Fibroblast of skin of right quadriceps (primary cell): ENCODE measurements around the gene STAT6.

Experiments used
- DNase-seq: peaks from one replicate; pipeline ENCODE4 v3.0.0-alpha.2; 2013

The STAT6 gene

DNA sequence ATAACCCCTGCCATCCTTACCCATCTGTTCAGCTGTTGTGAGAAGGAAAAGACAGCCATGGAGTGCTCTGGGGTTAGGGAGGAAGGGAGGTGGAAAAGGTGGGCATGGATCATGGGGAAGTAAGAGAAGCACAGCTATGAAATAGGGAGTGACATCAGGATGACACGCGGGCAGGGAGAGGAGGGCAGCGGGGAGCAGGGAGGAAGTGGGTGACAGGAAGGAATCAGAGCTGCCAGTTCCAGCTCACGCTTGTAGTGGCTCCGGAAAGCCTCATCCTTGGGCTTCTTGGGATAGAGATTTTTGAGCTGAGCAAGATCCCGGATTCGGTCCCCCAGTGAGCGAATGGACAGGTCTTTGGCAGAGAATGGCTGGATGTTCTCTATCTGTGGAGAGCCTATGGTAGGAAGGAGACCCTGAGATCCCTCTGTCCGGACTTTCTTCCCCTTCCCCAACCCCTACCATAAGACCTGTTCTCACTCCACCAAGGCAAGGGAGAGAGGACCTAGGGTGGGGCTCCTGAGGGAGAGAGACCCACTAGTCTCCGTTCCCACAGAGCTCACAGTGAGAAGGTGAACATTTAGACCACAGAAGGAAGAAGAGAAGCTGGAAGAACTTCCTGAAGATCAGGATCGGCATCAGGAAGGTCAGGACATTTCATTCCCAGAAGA is 12.0 kb downstream of the STAT6 start:
- DNase-seq = no peak

DNA sequence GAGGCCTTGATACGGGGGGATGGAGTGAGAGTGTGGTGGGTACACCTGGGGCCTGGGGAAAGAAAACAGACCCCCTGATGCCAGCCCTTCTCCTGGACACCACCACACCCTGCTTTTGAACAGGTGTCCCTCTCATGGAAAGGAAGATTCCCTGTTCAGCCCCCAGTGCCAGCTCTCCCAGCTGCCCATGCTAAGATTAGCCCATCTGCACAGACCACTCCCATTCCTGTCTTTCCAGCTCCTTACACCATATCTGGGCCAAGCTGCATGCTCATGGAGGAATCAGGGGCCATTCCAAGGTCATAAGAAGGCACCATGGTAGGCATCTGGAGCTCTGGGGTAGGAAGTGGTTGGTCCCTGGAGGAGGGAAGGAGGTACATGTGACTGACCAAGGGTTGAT is 12.6 kb downstream of the STAT6 start:
- no peak for DNase-seq

- DNase-seq = no peak
Measured at GRCh38 chr12:57097554-57097835, 13.7 kb downstream of the STAT6 start.

DNA sequence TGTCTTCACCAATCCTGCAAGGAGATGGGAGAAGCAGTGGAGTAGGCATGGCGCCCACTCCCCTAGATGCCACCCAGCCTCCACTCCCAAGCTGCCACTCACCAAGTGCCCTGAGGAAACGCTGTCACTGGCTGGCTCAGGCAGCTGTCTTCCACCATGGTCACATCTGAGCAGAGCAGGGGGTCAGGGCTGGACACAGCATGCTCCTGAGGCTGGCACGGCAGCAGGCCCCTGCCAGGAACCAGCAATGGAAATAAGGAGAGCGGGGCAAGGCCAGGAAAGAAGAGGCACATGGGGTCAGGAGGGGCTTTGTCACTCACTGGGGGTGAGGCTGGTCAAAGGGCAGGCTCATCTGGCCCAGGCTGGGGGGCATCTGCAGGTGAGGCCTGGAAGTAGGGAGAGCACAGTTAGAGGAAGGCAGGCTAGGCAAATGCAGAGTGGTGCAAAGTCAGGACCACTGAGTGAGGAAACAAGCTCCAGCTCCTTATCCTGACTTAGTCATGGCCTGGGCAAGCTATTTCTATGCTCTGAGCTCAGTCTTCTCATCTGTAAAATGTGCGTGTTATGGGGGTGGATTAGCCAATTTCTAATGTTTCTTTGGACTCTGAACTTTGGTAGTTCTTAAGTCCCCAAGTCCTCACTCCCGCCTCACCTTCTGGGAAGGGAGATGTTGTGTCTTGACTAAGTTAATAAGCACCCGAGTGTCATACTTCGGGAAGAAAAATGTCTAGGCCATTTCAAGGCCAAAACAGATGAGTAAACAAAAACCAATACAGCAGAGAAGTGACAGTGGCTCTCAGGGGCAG is 14.2 kb downstream of the STAT6 start:
- no peak for DNase-seq

GRCh38 chr12:57096099-57096572 is 15.0 kb downstream of the STAT6 start:
- no peak for DNase-seq

DNA sequence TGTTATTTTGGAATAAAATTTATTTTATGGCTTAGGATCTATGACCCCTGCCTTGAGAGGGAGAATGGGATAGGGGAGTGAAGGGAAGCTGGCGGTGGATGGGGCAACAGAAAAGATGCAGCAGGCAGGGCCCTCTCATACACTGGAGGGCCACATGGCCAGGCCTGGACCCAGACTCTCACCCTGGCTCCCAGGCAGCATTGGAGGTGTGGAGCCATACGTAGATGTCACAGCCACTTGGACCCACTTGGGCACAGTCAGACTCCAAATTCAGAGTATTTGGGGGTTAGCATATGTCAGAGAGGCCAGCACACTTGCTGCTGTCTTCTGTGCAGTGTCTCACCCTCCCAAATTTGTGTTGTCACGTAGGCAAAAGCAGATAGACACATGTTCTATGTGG is 15.7 kb downstream of the STAT6 start:
- DNase-seq = no peak

- no peak for DNase-seq
Measured at GRCh38 chr12:57094208-57095160, 16.7 kb downstream of the STAT6 start.

GRCh38 chr12:57093415-57094207 is 17.6 kb downstream of the STAT6 start:
- DNase-seq = peak; percentile 88

DNA sequence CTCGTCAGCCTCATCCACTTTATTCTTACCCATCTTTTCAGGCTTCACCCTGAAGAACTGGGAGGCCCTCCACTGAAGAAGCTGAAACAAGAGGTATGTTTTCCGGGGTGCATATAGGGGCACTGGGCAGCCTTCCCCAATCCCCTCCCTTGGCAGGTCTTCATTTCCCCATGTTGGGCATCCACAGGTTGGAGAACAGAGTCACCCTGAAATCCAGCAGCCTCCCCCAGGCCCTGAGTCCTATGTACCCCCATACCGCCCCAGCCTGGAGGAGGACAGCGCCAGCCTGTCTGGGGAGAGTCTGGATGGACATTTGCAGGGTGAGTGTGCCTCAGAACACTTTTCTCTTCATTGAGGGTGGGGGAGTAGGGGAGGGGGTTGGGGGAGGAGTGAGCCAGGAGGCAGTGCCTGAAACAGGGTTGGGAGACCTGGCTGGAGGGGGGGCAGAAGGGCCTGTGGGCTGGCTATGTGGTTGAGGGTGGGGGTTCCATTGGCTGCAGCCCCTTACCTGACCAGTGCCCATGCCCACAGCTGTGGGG is 18.2 kb downstream of the STAT6 start:
- no peak for DNase-seq

GRCh38 chr12:57092529-57092862 is 18.7 kb downstream of the STAT6 start:
- no peak for DNase-seq

DNA sequence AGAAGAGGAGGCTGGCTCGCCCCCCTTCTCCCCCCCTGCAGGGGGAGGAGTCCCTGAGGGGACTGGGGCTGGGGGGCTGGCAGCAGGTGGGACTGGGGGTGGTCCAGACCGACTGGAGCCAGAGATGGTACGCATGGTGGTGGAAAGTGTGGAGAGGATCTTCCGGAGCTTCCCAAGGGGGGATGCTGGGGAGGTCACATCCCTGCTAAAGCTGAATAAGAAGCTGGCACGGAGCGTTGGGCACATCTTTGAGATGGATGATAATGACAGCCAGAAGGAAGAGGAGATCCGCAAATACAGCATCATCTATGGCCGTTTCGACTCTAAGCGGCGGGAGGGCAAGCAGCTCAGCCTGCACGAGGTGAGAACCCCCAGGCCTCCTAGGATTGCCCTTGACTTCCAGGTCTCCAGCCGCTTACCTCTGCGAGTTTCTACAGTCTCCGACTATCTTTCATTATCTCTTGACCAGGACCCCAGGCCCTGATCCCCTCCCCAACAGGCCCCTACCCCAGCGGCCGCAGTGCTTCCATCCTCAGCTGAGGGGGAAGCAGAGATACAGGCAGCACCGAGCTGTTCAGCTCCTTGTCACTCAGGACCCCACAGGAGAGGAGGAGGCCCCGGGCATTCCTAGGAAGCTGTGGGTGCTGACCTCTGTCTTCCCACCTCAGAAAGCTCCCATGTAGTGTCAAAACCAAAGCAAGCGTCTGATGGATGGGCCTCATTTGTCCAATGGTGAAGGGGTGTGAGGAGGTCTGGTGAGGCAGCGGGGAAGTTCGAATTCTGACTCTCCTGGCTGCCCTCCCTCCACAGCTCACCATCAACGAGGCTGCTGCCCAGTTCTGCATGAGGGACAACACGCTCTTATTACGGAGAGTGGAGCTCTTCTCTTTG is 19.3 kb downstream of the STAT6 start:
- no peak for DNase-seq

DNA sequence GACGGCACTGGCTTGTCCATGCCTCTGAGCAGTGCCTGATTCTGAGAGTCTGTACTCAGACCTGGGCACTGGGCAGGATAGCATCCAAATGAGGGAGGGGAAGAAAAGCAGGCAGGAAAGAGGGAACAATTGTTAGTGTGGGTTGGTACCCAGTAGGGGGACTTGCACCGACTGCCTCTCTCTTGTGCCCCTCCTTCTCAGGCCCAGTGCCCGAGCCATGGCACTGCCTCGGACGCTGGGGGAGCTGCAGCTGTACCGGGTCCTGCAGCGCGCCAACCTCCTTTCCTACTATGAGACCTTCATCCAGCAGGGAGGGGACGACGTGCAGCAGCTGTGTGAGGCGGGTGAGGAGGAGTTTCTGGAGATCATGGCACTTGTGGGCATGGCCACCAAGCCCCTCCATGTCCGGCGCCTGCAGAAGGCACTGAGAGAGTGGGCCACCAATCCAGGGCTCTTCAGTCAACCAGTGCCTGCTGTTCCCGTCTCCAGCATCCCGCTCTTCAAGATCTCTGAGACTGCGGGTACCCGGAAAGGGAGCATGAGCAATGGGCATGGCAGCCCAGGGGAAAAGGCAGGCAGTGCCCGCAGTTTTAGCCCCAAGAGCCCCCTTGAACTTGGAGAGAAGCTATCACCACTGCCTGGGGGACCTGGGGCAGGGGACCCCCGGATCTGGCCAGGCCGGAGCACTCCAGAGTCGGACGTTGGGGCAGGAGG is 20.1 kb downstream of the STAT6 start:
- no peak for DNase-seq

DNA sequence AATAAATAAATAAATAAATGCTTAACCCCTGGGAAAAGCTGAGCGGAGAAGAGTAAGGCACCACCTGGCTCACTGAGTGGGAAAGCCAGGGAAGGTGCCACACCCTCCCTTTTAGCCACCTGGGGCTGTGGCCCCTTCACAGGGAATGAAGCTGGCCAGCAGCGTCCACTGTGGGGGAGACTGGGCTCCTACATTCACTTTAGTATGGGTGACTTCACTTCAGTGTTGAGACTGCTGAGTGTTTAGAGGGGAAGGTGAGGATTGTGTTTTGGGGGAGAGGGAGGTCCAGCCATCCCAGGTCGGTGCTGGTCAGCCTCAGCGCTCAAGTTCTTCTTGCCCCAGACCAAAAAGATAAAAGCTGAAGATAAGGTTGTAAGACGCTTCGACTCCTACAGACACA is 20.7 kb downstream of the STAT6 start:
- no peak for DNase-seq

GRCh38 chr12:57089271-57090245 is 21.6 kb downstream of the STAT6 start:
- peak; percentile 59 for DNase-seq

DNA sequence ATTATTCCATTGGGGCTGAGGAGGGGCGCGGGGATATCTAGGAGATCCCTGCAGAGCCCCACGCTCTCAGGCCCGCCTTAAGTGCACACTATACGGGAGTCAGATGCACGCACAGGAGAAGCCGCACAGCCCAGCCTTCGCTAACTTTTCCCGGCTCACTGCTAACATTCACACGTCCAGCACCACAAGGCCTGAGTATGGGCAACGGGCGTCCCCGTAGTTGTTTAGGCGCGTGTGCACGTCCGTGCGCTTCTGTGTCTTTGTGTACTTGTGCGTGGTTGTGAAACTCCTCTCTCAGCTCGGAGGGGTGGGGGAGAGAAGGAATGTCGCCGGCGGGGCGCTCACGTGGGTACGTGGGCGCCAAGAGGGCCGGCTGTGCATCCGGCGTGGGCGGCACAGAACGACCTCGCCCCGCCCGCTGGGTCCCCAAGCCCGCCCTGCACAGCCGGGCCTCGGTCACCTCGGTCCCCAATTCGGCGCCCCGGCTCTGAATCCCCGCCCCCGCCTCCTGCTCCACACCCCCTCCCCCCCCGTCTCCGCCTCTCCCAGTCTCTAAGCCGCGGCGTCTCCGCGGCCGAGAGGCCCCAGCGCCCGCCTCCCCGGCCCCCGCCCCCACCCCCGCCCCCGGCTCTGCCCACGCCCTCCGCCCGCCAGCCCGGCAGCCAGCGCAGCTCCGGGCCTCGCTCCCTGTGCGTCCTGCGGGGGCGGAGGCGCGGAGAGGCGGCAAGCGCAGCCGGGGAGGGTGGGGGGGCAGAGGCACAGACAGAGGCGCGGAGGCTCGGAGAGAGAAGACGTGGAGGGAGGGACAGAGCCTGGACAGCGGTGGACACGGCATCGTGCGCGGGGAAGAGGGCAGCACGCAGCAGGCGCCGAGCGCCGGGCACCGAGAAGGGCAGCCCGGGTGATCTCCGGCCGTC is 22.6 kb downstream of the STAT6 start, which contains the start of gene NAB2:
NAB2 (plus strand) TSS at position 761 of the 917 bp plus-strand sequence. CDS start 158 bp downstream, outside the sequence.
- peak; percentile 98 for DNase-seq

DNA sequence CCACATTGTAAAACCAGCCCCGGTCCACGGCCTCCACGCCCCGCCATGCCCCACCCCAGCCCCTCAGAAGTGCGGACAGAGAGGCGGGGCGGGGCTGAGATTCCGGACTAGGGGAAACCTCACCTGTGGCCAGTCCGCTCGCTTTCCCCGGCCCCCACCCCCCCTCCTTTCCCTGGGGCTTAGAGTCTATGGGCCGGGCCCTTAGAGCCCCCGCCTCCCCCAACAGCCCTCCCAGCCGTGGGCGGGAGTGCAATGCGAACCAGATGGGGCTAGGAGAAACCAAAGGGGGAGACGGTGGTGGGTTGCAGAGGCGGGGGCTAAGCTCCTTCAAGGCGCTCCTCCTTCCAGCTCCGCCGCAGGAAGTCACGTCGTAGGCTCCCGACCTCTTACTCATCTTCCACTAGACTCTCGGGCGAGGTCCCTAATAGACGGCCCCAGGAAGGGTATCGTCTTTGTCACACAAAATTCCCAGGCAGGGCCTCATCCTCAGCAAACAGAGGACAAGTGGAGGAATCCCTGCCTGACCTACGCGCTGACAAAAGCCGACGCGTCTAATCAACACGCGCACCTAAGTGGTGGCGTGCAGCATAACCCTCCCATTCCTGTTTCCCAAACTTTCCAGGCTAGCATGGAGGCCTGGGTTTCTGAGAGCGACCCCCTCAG is 23.3 kb downstream of the STAT6 start:
- peak; percentile 99 for DNase-seq

- DNase-seq = peak; percentile 95
Measured at GRCh38 chr12:57087010-57087690, 24.0 kb downstream of the STAT6 start.
